Common myeloid progenitor, CD34-positive (primary cell): Measurements from ENCODE around the gene SLC25A1.

Source experiments
- CTCF ChIA-PET: fragments of 350-600 bp; sonication (Branson Sonifier 250); formaldehyde crosslinking; loops from one replicate; lab custom pipeline; 2021; ENCODE audit warnings: antibody characterized with exemption; lab: Charles Lee
- POLR2A ChIA-PET: fragments of 350-600 bp; sonication (Branson Sonifier 250); formaldehyde crosslinking; loops from one replicate; lab custom pipeline; 2021; ENCODE audit warnings: antibody characterized with exemption; lab: Charles Lee
- DNase-seq, 3 donors: peaks; one replicate each; pipeline versions ENCODE4 v3.0.0 to v3.0.0-alpha.2; 2013
- H3K27ac ChIP-seq, 2 experiments: 1 replicate in 1 of 2; 2 replicates in 1 of 2; pipeline ENCODE4 v1.7.0; 2013; ENCODE audit warnings: inconsistent platforms in 2 of 2, low read length in 2 of 2, mild to moderate bottlenecking in 2 of 2, low read depth in 1 of 2, moderate library complexity in 1 of 2; ENCODE audit not compliant: severe bottlenecking in 2 of 2, insufficient read depth in 1 of 2, poor library complexity in 1 of 2
- H3K27me3 ChIP-seq, 5 experiments: replicated peaks in 2 of 5; 1 replicate in 3 of 5; 2 replicates in 2 of 5; pipeline versions ENCODE4 v1.6.1 to v1.7.0; 2013; ENCODE audit warnings: low read length in 4 of 5, mild to moderate bottlenecking in 2 of 5, moderate library complexity in 2 of 5, inconsistent platforms in 1 of 5; ENCODE audit not compliant: insufficient read depth in 5 of 5, control insufficient read depth in 4 of 5
- H3K36me3 ChIP-seq, 4 experiments: 1 replicate in 2 of 4; 2 replicates in 2 of 4; pipeline versions ENCODE4 v1.6.1 to v1.7.0; 2013; ENCODE audit warnings: low read length in 3 of 4, control low read depth in 1 of 4, mild to moderate bottlenecking in 1 of 4; ENCODE audit not compliant: control insufficient read depth in 4 of 4, insufficient read depth in 4 of 4
- H3K4me1 ChIP-seq, 4 experiments: 1 replicate in 3 of 4; 2 replicates in 1 of 4; pipeline versions ENCODE4 v1.6.1 to v1.7.1; 2013; ENCODE audit warnings: low read length in 3 of 4, mild to moderate bottlenecking in 3 of 4, control low read depth in 1 of 4, inconsistent platforms in 1 of 4, moderate library complexity in 1 of 4; ENCODE audit not compliant: control insufficient read depth in 4 of 4, insufficient read depth in 4 of 4; ENCODE audit errors: control extremely low read depth in 1 of 4
- H3K4me3 ChIP-seq, 7 experiments: 1 replicate in 4 of 7; 2 replicates in 3 of 7; pipeline versions ENCODE4 v1.5.1 to v1.7.0; 2013; ENCODE audit warnings: mild to moderate bottlenecking in 7 of 7, low read length in 6 of 7, moderate library complexity in 6 of 7, inconsistent platforms in 2 of 7, low read depth in 2 of 7, control low read depth in 1 of 7; ENCODE audit not compliant: insufficient read depth in 4 of 7, control insufficient read depth in 1 of 7; ENCODE audit errors: extremely low read depth in 1 of 7
- H3K9me3 ChIP-seq, 5 experiments: 1 replicate in 4 of 5; 2 replicates in 1 of 5; pipeline versions ENCODE4 v1.6.1 to v1.7.1; 2013; ENCODE audit warnings: low read length in 4 of 5, mild to moderate bottlenecking in 2 of 5, inconsistent platforms in 1 of 5, low read depth in 1 of 5, moderate library complexity in 1 of 5; ENCODE audit not compliant: control insufficient read depth in 4 of 5, insufficient read depth in 2 of 5; ENCODE audit errors: control extremely low read depth in 1 of 5
- WGBS: methylation state at CpG from one replicate; pipeline ENCODE4 v1.1.5; 2013; ENCODE audit not compliant: insufficient coverage; 5-methylcytosine and 5-hydroxymethylcytosine counted together

The SLC25A1 gene

DNA sequence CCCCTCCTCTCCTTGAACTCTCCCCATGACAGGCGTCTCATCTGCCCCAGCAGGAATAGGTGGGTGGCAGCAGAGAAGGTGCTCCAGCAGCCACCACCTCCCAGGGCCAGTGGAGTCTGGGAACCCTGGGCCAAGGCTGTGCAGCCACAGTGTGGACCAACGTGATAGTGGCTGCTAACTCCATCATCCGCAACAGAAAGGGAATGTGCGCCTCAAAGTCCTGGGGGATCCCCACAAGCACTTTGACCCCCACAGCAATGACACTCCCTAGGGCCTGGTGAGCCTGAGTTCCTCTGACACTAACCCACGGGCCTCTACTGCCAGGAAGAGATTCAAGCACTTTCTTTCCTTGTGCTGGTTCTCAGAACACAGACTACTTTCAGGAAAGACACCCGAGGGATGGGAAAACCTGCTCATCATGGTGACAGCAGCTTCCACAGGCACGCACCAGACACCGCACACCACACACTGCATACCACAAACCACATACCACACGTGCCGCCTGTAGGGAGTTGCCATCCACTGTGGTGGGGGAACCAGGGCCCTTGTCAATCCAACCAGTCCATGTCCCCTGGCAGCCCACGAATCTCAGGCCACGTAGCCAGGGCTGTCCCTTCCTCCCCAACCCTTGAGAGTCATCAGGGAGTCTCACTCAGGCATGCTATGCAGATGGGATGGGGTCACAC, 3.4 kb upstream of the SLC25A1 start:
- Histone ChIP-seq H3K27me3 (peaks cover 0 to 1% (median 0%) of the 10 kb centered on the region in 5 experiments), H3K27ac (no peak overlapping the region), H3K4me1 (peaks cover 0 to 28% (median 21%) of the 10 kb centered on the region in 4 experiments), H3K4me3 (no peak overlapping the region), H3K9me3 (no peaks in the 10 kb centered on the region), H3K36me3 (peaks cover 0 to 3% (median 0%) of the 10 kb centered on the region in 4 experiments)
- DNase-seq, result peak in 2 of 3 donors; percentile 36 to 38
- ChIA-PET CTCF (no interaction called here), POLR2A (no interaction called here)
- WGBS, result 50% methylated on average over 9 of the region's 12 CpGs

DNA sequence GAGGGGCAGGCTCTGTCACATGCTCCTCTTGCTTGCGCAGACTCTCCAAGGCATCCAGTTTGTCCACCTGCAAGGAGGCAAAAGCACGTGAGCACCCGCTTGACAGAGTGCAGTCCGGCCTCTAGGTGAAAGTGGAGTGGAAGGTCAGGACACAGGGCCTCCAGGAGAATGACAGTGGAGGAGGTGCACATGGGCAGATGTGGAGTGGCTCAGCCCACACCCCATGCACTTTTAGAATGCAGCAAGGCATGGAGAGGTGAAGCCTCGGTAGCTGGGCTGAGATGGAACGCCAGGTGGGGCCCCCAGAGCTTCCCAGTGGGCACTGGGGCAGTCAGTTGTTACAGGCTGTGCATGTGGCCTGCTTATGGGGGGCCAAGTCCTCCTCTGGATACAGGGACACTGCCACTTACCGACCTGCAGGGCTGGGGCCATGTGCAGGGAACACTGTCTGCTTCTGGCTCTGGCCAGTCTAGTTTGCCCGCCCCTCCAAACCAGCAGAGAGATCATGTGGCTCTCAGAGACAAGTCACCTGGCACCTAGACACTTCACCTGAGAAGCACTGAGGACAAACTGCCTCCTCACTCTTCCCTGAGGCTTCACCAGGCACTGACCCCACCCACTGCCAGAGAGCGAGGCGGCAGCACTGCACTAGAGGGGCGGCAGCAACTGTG, 2.3 kb upstream of the SLC25A1 start:
- Histone ChIP-seq H3K27ac (no peak overlapping the region), H3K4me1 (peaks cover 0 to 32% (median 25%) of the 10 kb centered on the region in 4 experiments), H3K9me3 (no peaks in the 10 kb centered on the region), H3K36me3 (peaks cover 0 to 13% (median under 1%) of the 10 kb centered on the region in 4 experiments), H3K4me3 (no peak overlapping the region), H3K27me3 (peaks cover 0 to 1% (median 0%) of the 10 kb centered on the region in 5 experiments)
- POLR2A ChIA-PET, result no interaction called here
- DNase-seq, result no peak
- 93% methylated on average over 8 of the region's 11 CpGs for WGBS
- CTCF ChIA-PET, result no interaction called here

DNA sequence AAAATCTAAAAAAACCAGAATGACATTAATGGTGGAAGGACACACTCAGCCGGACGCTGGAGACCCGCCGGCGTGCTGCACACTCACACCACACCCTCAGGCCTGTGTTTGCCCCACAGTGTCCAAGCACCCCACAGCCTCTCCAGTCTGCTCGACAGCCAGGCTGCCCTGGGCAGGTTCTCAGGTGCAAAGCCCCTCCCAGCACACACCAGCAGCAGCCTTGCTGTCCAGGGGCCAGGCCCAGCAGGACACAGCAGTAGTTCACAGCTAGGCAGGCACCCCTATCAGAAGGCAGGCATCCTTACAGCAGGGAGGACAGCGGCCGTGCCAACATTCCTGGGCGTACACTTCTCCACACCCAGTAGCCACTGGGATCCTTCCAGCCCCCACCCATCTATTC, 1.7 kb upstream of the SLC25A1 start:
- Histone ChIP-seq H3K27ac (no peak overlapping the region), H3K4me3 (no peak overlapping the region), H3K4me1 (peaks cover 0 to 36% (median 26%) of the 10 kb centered on the region in 4 experiments), H3K27me3 (peaks cover 0 to 1% (median 0%) of the 10 kb centered on the region in 5 experiments), H3K9me3 (no peaks in the 10 kb centered on the region), H3K36me3 (peaks cover 0 to 20% (median 2%) of the 10 kb centered on the region in 4 experiments)
- WGBS, result 98% methylated on average over 9 of the region's 9 CpGs
- ChIA-PET POLR2A (no interaction called here), CTCF (interaction anchor here (0.7 to 1.6 kb wide), 8 partner anchors 19 to 299 kb away, joined by 3 to 4 read pairs (median 3); partner anchors contain the start of gene UFD1)
- no peak for DNase-seq

DNA sequence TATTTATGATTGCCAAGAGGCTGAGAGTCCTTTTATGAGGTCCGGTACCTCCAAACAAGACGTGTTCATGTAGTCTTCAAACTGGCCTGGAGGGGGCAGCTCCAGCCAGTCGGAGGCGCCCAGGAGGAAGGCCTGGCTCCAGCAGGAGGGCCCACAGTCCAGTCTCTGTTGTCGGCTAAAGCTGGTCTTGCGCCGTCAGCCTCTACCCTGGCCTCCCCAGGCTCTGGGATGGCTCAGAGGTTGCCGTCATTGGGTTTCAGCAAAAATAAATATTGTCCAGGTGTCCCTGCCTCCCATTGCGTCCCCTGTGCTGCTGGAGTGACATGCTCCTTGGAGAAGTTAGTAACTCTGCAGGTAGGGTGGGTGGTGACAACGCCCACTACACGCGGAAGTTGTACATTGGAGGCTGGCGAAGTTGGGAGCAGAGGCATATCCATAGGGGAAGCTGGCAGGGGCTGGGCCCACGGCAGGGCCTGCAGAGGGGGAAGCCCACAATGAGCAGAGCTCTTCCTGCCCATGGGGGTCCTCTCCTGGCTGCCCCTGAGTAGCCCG, 1.0 kb upstream of the SLC25A1 start:
- 35% methylated on average over 15 of the region's 15 CpGs for WGBS

DNA sequence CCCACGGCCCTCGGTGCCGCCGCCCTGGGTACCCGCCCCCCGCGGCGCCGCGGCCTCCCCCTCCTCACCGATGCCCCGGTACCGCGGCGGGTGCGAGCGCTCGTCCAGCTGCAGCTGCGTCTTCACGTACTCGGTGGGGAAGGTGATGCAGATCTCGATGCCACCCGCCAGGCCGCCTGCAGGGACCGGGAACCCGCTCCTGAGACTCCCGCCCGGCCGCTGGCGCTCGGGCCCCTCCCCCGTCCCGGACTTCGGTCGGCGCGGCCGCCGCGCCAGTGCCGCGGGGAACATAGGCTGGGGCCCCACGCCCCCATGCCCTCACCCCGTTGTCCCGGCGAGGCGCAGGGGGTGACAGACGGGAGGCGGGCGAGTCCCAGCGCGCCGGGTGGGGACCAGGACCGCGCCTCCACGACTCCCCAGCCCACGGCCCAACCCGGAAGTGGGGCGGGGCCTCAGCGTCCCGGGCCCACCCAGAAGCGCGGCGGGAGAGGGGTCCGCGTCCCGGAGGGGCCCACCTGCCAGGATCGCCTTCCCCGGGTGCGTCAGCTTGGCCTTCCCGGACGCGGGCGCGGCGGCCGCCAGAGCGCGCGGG, 375 bp downstream of the SLC25A1 start:
- DNase-seq, result peak in 2 of 3 donors; percentile 45 to 62
- H3K4me1 ChIP-seq, result peaks cover 1 to 57% (median 44%) of the 10 kb centered on the region in 4 experiments
- H3K36me3 ChIP-seq, result peaks cover 0 to 25% (median 5%) of the 10 kb centered on the region in 4 experiments
- ChIA-PET POLR2A (no interaction called here), CTCF (interaction anchor here (1.4 to 1.5 kb wide), 3 partner anchors 10 to 70 kb away, joined by 4 to 5 read pairs (median 5); no protein-coding TSS in a partner anchor)
- H3K27ac ChIP-seq, result peak overlapping the region in 1 of 2 experiments; percentile 71
- under 1% methylated on average over 63 of the region's 80 CpGs for WGBS
- H3K4me3 ChIP-seq, result peak overlapping the region; percentile 55 to 84 (median 74)
- H3K9me3 ChIP-seq, result no peaks in the 10 kb centered on the region
- H3K27me3 ChIP-seq, result peaks cover 0 to 1% (median 0%) of the 10 kb centered on the region in 5 experiments

More for the DNA sequence above, 1.0 kb upstream of the SLC25A1 start:
- Histone ChIP-seq H3K36me3 (peaks cover 0 to 22% (median 3%) of the 10 kb centered on the region in 4 experiments), H3K9me3 (no peaks in the 10 kb centered on the region), H3K27ac (peak overlapping the region in 1 of 2 experiments; percentile 71), H3K27me3 (peaks cover 0 to 1% (median 0%) of the 10 kb centered on the region in 5 experiments), H3K4me3 (peak overlapping the region in 6 of 7 experiments; percentile 63 to 84 (median 78)), H3K4me1 (peaks cover 1 to 43% (median 31%) of the 10 kb centered on the region in 4 experiments)
- DNase-seq, result peak; percentile 59 to 85 (median 78)
- POLR2A ChIA-PET, result no interaction called here
- CTCF ChIA-PET, result interaction anchor here (0.7 to 1.6 kb wide), 14 partner anchors 8 to 299 kb away, joined by 3 to 5 read pairs (median 4); partner anchors contain the start of gene UFD1

DNA sequence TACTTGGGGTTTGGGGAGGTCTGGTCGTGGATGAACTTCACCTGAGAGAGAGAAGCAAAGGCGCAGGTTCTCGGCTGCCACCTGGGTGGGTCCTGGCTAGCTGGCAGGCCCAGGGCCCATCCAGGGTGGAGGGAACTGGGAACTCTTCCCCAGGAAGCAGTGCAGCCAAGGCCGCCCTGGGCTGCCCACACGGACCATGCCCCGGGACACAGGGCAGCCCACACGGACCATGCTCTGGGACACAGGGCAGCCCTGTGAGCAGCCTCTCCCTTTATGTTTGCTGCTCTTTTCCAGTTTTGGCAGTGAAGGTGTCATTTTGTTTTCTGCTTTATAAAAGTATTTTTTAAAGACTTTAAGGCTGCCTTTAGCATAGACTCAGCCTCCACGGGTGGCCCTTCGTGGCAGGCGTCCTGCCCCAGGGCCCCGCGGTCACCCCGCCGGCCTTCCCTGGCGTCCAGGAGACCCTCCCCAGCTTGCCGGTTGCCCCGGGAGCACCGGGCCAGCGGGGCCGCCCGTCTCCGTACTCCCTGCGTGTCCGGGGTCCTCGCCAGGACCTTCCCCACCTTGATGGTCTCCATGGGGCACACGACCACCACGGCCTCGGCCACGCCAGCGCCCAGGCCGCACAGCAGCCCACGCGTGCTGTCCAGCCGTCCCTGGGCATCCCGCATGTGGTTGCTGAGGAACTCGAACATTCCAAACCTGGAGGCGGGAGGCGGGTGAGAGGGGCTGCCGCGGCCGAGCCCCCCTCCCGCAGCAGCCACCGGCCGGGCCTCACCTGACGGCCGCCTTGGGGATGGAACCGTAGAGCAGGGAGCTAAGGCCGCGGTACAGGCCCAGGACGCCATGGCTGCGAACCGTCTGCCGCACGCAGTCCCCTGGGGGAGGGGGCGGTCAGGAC, 1.1 kb downstream of the SLC25A1 start:
- H3K27ac ChIP-seq, result peak overlapping the region in 1 of 2 experiments; percentile 71
- WGBS, result 52% methylated on average over 32 of the region's 55 CpGs
- no peaks in the 10 kb centered on the region for H3K27me3 ChIP-seq
- CTCF ChIA-PET, result no interaction called here
- peak overlapping the region; percentile 55 to 84 (median 74) for H3K4me3 ChIP-seq
- H3K36me3 ChIP-seq, result peaks cover 0 to 25% (median 5%) of the 10 kb centered on the region in 4 experiments
- no peak for DNase-seq
- POLR2A ChIA-PET, result no interaction called here
- H3K9me3 ChIP-seq, result no peaks in the 10 kb centered on the region
- H3K4me1 ChIP-seq, result peaks cover 5 to 64% (median 52%) of the 10 kb centered on the region in 4 experiments
